Hematopoietic multipotent progenitor cell treated with erythropoietin and hydrocortisone succinate and interleukin-3 and kit ligand, for 6 days (in vitro differentiated cells): ENCODE measurements around the gene SHROOM3.
"Not testable (repeated sequence)": the region's sequence is repeated elsewhere in the genome, so short reads cannot be mapped to it uniquely, and the experiment has no call there.

Experiments used
- DNase-seq: peaks from one replicate; pipeline ENCODE4 v3.0.0-alpha.2; 2015

The SHROOM3 gene

GRCh38 chr4:76447393-76447851 is 12.4 kb downstream of the SHROOM3 start:
- DNase-seq = no peak

GRCh38 chr4:76448211-76448610 is 13.2 kb downstream of the SHROOM3 start:
- DNase-seq = no peak

GRCh38 chr4:76449362-76449767 is 14.3 kb downstream of the SHROOM3 start:
- no peak for DNase-seq

- DNase-seq = no peak
These were observed 14.8 kb downstream of the SHROOM3 start for GRCh38 chr4:76449833-76450232.

GRCh38 chr4:76453232-76453631 is 18.2 kb downstream of the SHROOM3 start:
- DNase-seq = no peak

- not testable (repeated sequence) for DNase-seq
These were observed 19.0 kb downstream of the SHROOM3 start for GRCh38 chr4:76454073-76454472.

- no peak for DNase-seq
These were observed 22.9 kb downstream of the SHROOM3 start for GRCh38 chr4:76457885-76458284.

GRCh38 chr4:76458297-76458696 is 23.3 kb downstream of the SHROOM3 start:
- no peak for DNase-seq

GRCh38 chr4:76458825-76459224 is 23.8 kb downstream of the SHROOM3 start:
- DNase-seq = no peak

GRCh38 chr4:76459291-76459723 is 24.3 kb downstream of the SHROOM3 start:
- DNase-seq = no peak

- no peak for DNase-seq
These were observed 28.5 kb downstream of the SHROOM3 start for GRCh38 chr4:76463568-76463967.

- no peak for DNase-seq
These were observed 35.0 kb downstream of the SHROOM3 start for GRCh38 chr4:76470064-76470463.

- DNase-seq = no peak
These were observed 35.5 kb downstream of the SHROOM3 start for GRCh38 chr4:76470532-76470931.

GRCh38 chr4:76476571-76476970 is 41.5 kb downstream of the SHROOM3 start:
- no peak for DNase-seq

GRCh38 chr4:76484654-76485053 is 49.6 kb downstream of the SHROOM3 start:
- no peak for DNase-seq

GRCh38 chr4:76485450-76485849 is 50.4 kb downstream of the SHROOM3 start:
- no peak for DNase-seq

- no peak for DNase-seq
These were observed 51.7 kb downstream of the SHROOM3 start for GRCh38 chr4:76486588-76487276.

- no peak for DNase-seq
These were observed 52.6 kb downstream of the SHROOM3 start for GRCh38 chr4:76487621-76488020.

- no peak for DNase-seq
These were observed 53.4 kb downstream of the SHROOM3 start for GRCh38 chr4:76488455-76488854.

GRCh38 chr4:76488888-76489685 is 54.1 kb downstream of the SHROOM3 start:
- no peak for DNase-seq

GRCh38 chr4:76489686-76490161 is 54.7 kb downstream of the SHROOM3 start:
- no peak for DNase-seq

GRCh38 chr4:76492055-76492454 is 57.0 kb downstream of the SHROOM3 start:
- no peak for DNase-seq

- DNase-seq = no peak
These were observed 59.2 kb downstream of the SHROOM3 start for GRCh38 chr4:76494243-76494642.
